Retinal pigment epithelial cell (primary cell): ENCODE data around the gene ZNF213.

Source experiments
- DNase-seq: peaks from one replicate; pipeline ENCODE4 v3.0.0-alpha.2; 2010; ENCODE audit warnings: low read depth
- H3K4me3 ChIP-seq: 2 replicates; pipeline ENCODE4 v1.5.1; 2011; ENCODE audit warnings: mild to moderate bottlenecking, low read length, control low read depth, moderate library complexity
- CTCF ChIP-seq: conservative IDR thresholded peaks from 2 replicates; pipeline ENCODE4 v1.5.1; 2011; ENCODE audit warnings: low read depth, low read length, control low read depth, inconsistent platforms

Gene ZNF213

GRCh38 chr16:3096362-3096761 is 38.5 kb upstream of the ZNF213 start:
- no peak for DNase-seq
- no peak for TF ChIP-seq CTCF
- no peak overlapping the region for H3K4me3 ChIP-seq

GRCh38 chr16:3097266-3097665 is 37.6 kb upstream of the ZNF213 start:
- no peak for TF ChIP-seq CTCF
- no peak overlapping the region for H3K4me3 ChIP-seq
- DNase-seq, result no peak

GRCh38 chr16:3098459-3099394 is 36.1 kb upstream of the ZNF213 start, which contains the start of gene ZSCAN10:
Gene ZSCAN10, minus strand, starts transcription at chr16:3099294. Its CDS starts 6,357 bp downstream, at chr16:3092937.
- DNase-seq, result no peak
- TF ChIP-seq CTCF, result no peak
- peak within 1 kb of the TSS; percentile 24 for H3K4me3 ChIP-seq

- no peak for DNase-seq
- H3K4me3 ChIP-seq, result no peak overlapping the region
These were observed 35.5 kb upstream of the ZNF213 start for GRCh38 chr16:3099395-3099731.

GRCh38 chr16:3099732-3100499 is 34.9 kb upstream of the ZNF213 start:
- H3K4me3 ChIP-seq, result peak overlapping the region; percentile 24
- peak; percentile 38 for DNase-seq
- no peak for TF ChIP-seq CTCF

More at GRCh38 chr16:3099395-3099731, 35.5 kb upstream of the ZNF213 start:
- no peak for TF ChIP-seq CTCF

GRCh38 chr16:3101018-3101840 is 33.6 kb upstream of the ZNF213 start:
- H3K4me3 ChIP-seq, result no peak overlapping the region
- DNase-seq, result no peak
- peak; percentile 69 for TF ChIP-seq CTCF
